GM18505 (cell line): ENCODE data around the gene NRROS.

Source experiments
- ATAC-seq: cut with Tn5 transposase; IDR thresholded peaks from one replicate; pipeline ENCODE4 v1.9.1; 2021; ENCODE audit not compliant: unreplicated experiment
- POLR2A ChIP-seq: IDR thresholded peaks from 4 replicates; pipeline ENCODE4 v1.6.1; 2011; ENCODE audit warnings: borderline replicate concordance; ENCODE audit not compliant: insufficient read depth, insufficient read length; ENCODE audit errors: extremely low read depth

NRROS gene

GRCh38 chr3:196694202-196694638 is 54.7 kb downstream of the NRROS start:
- TF ChIP-seq POLR2A, result no peak
- ATAC-seq, result no peak

GRCh38 chr3:196694941-196695848 is 55.7 kb downstream of the NRROS start:
- ATAC-seq, result no peak

DNA sequence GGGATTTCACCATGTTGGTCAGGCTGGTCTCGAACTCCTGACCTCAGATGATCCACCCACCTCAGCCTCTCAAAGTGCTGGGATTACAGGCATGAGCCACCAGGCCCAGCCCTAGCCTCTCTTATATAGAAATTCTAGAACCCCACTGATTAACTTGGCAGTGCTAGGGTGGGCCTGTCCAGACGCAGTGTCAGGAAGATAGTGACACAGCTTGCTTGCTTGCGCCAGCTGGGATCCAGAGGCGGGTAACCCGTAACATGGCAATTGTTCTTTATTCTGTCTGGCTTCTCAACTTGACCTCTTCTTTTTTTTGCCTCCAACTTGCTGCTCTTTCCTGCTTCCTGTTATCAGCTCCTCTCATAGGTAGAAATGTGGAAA is 56.3 kb downstream of the NRROS start:
- no peak for TF ChIP-seq POLR2A
- ATAC-seq, result no peak

More at GRCh38 chr3:196694941-196695848, 55.7 kb downstream of the NRROS start:
- TF ChIP-seq POLR2A, result no peak

- ATAC-seq, result no peak
- no peak for TF ChIP-seq POLR2A
These were observed 57.8 kb downstream of the NRROS start for GRCh38 chr3:196697270-196697669.

DNA sequence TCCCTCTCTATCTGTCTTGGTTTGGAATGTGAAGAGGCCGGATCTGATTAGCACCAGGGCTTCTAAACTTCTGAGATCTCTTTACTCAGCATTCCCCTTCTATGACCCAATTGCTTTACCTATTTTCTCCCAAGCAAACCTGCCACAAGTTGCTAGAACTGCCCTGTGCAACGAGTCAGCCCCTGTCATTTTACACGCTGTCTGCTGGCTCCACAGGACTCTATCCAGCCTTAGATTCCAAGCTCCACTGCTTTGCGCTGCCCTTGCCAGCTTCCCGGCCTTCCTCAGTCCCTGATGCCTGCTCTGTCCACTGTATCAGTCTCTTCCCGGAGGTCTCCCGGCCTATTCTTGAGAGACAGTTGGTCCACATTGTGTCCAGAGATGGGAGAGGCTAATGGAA is 60.3 kb downstream of the NRROS start:
- no peak for ATAC-seq
- TF ChIP-seq POLR2A, result no peak

- no peak for TF ChIP-seq POLR2A
- no peak for ATAC-seq
These were observed 61.3 kb downstream of the NRROS start for GRCh38 chr3:196700801-196701200.

- ATAC-seq, result no peak
- TF ChIP-seq POLR2A, result no peak
These were observed 66.8 kb downstream of the NRROS start for GRCh38 chr3:196706327-196706726.

GRCh38 chr3:196706731-196707130 is 67.2 kb downstream of the NRROS start:
- TF ChIP-seq POLR2A, result no peak
- no peak for ATAC-seq

- no peak for TF ChIP-seq POLR2A
- ATAC-seq, result no peak
These were observed 68.1 kb downstream of the NRROS start for GRCh38 chr3:196707566-196707965.

- no peak for ATAC-seq
- TF ChIP-seq POLR2A, result no peak
These were observed 69.0 kb downstream of the NRROS start for GRCh38 chr3:196708467-196708866.
